GM21619 (cell line): ENCODE data around the gene SVEP1.
"Not testable (repeated sequence)": the region's sequence is repeated elsewhere in the genome, so short reads cannot be mapped to it uniquely, and the experiment has no call there.

Experiments used
- ATAC-seq: cut with Tn5 transposase; IDR thresholded peaks from one replicate; pipeline ENCODE4 v1.9.1; 2021; ENCODE audit not compliant: unreplicated experiment

The SVEP1 gene

DNA sequence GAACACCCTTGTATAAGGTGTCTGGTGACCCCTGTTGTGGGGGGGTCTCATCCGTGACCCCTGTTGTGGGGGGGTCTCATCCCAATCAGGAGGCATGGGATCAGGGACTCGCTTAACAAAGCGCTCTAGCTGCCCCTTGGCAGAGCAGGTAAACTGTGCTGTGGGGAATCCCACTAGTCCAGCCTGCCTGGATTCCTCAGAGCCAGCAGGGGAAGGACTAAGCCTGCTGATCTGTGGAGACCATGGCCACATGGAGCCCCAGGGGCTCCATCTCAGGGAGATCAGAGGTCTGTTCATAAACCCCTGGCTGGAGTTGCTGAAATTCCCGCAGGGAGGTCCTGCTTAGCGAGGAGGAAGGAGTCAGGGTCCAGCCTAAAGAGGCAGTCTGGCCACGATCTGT is 196.1 kb downstream of the SVEP1 start:
- ATAC-seq, result no peak

DNA sequence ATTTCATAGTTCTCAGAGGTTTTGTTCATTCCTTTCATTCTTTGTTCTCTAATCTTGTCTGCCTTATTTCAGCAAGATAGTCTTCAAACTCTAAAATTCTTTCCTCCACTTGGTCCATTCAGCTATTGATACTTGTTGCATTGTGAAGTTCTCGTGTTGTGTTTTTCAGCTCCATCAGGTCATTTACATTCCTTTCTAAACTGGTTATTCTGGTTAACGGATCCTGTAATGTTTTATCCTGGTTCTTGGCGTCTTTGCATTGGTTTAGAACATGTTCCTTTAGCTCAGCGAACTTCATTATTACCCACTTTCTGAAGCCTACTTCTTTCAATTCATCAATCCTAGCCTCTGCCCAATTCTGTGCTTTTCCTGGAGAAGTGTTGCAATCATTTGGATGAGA is 196.8 kb downstream of the SVEP1 start:
- no peak for ATAC-seq

DNA sequence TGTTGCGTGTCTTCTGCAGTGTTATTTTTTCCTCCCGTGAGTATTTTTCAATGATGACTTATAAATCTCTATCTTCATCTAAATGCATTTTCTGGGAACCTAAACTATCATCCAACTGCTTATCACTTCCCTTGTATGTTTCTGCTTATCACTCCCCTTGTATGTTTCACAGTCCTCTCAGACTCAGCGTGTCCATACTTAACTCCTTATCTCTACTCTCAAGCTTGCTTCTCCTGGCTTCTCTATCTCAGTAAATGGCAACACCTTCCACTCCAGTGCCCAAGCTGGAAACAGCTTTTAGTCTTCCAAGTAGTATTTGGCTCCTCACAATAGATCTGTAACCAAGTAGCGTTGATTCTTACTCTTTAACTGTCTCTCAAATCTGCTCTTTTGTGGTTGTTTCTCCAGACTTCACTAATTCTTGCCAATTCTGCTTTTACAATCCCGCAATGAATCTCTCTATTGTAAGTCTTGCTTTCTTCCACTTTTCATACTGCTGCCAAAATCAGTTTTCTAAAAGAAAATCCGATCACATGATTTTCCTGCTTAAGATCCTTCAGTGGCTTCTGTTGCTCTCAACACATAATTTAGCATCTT is 208.0 kb downstream of the SVEP1 start:
- ATAC-seq, result no peak

DNA sequence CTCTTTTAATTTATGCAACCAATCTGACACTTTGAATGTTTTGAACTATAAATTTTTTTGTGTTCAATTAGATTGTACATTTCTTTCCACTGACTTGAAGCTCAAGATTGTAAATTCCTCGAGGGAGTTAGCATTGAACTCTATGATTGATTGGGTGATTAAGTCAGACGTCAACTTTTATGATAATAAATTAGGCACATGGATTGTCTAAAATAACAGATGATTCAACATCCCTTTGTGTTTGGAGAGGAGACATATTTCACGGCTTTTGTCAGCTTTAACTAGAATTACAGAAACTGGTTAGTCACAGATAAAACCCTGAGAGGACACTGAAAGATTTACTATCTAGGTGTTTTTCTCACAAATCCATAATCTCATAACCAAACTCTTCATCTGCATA is 209.2 kb downstream of the SVEP1 start:
- no peak for ATAC-seq

DNA sequence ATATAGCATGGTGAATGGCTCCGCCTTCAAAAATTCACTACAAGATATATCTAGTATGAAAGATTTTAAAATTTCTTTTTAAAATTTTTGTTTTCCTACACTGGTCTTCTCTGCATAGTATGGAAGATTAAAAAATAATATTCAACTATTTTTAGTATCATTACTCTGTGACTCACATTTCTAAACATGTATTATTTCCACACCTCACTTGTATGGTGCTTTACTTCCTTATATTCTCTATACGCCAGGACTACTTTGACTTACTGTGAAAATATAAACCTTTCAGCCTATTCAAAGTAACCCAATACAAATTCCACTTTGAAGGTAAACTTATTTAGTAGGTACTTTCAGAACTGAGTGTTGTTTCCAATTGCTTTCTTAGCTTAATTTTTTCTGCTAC is 215.1 kb downstream of the SVEP1 start:
- ATAC-seq, result no peak

DNA sequence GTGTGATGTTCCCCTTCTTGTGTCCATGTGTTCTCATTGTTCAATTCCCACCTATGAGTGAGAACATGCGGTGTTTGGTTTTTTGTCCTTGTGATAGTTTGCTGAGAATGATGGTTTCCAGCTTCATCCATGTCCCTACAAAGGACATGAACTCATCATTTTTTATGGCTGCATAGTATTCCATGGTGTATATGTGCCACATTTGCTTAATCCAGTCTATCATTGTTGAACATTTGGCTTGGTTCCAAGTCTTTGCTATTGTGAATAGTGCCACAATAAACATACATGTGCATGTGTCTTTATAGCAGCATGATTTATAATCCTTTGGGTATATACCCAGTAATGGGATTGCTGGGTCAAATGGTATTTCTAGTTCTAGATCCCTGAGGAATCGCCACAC is 220.5 kb downstream of the SVEP1 start:
- ATAC-seq, result not testable (repeated sequence)

DNA sequence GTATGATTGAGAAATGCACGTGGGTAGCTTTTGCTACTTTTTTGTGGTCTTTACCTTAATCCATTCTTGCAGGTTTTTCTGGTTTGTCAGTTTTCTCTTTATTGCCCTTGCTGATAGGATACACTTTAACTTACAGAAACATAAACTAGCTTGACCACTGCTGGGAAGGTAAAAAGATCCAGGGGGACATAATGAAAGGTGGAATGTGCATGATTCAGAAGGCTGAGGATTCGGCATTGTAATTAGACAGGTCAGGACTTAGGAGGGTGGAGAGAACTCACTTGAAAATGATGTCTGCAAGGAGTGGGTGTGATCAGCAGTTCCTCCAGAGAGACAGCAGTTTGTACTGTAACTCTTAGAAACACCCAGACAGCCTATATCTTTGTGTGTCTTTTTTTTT is 222.0 kb downstream of the SVEP1 start:
- no peak for ATAC-seq

DNA sequence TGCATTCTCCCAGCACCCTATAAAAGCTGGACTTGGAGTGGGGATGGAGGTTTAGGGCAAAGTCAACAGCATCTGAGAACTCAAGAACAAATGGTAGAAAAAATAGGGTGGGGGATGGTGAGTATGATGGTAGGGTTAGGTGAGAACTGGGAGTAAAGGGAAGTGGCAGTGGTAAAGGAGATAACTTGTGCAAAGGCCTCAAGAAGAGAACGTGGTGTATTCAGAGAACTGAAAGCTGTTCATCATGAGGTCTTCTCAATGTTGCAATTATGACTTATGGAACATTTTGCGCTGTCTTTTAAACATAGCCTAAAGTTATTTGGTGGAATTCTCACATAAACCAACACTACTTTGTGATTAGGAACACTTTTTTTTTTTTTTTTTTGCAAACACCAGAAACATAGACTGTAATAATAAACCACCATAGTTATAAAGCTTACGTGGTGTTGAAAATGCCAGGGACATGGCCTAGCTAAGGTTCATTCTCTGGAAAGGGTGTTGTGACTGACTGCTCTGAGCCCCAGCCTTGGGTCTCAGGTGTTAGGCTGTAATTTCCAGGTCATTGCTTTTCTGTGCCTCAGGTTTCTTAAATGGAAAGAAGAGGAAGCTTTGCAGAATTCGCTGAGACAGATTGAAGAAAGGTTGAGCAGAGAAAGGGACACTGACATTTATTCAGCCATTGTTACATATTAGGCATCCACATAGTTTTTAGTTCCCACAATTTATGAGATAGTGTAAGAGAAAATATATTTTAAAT is 222.7 kb downstream of the SVEP1 start:
- no peak for ATAC-seq

DNA sequence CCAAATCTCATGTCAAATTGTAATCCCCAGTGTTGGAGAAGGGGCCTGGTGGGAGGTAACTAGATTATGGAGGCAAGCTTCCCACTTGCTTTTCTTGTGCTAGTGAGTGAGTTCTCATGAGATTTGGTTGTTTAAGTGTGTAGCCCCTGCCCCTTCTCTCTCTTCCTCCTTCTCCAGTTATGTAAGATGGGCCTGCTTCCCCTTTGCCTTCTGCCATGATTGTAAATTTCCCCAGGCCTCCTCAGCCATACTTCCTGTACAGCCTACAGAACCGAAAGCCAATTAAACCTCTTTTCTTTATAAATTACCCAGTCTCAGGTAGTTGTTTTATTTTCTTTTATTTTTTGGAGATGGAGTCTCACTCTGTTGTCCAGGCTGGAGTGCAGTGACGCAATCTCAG is 223.6 kb downstream of the SVEP1 start:
- no peak for ATAC-seq

DNA sequence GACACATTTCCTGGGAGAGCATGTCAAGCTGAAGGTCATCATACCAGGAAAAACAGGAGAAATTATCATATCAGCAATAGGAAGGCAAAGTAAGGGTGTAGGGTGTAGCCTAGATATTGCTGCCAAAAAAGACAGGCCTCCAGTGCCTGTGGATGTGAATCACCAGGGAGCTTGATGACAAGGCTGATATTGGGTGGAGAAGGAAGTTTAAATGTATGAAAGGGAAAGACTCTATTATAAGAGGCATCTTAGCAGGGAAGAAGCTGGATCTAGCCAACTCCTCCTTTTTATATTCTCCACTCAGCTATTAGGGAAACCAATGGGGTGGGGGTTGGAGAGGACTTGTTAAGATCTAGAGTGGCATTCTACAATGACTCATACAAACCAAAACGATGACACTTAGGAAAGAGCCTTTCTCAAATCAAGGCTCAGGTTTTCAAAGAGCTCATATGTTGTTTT is 228.5 kb downstream of the SVEP1 start:
- ATAC-seq, result no peak

DNA sequence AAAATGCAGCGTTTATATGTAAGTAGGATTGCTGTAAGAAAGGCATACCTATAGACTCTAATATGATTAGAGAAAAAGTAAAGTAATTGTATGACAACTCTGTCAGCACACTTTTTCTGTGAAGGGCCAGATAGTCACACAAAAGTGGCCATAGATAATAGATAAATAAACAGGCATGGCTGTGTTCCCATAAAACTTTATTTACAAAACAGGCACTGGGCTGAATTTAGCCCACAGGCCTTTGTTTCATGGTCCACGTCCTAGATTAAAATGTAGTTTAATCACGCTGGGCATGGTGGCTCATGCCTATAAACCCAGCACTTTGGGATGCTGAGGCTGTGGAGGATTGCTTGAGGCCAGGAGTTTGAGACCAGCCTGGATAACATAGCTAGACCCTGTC is 233.2 kb downstream of the SVEP1 start:
- no peak for ATAC-seq

DNA sequence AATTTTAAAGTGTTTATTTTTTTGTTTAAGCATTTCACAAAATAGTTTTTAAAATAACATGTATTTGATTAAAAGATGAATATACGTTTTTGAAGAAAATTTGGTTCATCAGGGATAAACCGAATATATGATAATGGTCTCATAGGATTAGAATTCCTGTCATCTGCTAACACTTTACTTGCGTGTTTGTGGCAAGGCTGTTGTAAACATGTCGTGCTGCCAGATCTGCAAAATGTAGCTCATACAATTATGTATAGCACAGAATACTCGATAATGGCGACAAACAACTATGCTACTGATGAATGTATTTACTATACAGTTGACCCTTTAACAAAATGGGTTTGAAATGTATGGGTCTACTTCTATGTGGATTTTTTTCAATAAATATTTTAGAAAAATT is 234.7 kb downstream of the SVEP1 start:
- ATAC-seq, result no peak

DNA sequence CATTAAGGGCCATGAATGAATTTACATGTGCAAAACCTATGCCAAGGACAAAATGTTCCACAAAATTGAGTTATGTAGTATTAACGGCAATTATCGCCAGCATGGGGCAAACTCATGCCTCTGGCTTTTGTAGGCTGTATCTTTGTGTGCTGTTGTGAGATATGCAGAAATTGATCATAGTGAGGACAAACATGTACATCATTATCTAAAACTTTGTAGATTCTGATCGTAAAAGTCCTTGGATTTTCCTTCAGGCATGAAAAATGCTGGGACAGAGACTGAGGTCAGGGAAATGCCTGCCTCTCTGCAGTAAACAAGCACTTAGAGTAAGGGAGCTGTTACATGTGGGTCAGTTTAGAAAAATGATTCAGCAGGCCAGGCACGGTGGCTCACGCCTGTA is 236.0 kb downstream of the SVEP1 start:
- ATAC-seq, result no peak

DNA sequence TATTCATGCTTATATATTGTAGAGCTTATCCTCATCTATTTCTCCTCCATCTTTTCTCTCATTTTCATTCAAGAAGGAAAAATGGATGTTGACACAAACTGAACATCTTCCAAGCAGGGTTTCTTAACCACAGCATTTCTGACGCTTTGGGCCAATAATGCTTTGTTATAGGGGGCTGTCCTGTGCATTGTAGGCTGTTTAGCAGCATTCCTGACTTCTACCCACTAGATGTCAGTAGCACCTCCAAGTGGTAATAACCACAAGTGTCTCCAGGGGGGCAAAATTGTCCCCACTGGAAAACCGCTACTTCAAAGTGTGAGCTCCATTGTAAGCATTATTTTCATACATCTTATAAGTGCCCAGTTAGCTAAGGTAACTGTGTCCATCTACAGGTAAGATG is 239.2 kb downstream of the SVEP1 start:
- ATAC-seq, result no peak

DNA sequence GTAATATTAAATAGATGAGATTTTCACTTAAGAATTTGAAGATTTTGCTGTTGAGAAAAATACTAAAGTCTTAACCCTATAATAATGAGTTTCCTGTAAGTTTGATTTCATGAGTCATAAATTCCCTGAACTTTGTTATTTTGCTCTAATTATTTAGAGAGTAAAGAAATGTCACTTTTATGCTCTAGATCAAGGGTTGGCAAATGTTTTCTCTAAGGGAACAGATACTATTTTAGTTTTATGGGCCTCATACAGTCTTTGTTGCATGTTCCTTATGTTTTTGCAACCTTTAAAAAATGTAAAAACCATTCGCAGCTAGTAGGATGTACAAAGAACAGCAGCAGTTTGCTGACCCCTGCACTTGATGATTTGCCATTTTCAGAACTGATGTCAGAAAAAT is 241.4 kb downstream of the SVEP1 start:
- no peak for ATAC-seq

DNA sequence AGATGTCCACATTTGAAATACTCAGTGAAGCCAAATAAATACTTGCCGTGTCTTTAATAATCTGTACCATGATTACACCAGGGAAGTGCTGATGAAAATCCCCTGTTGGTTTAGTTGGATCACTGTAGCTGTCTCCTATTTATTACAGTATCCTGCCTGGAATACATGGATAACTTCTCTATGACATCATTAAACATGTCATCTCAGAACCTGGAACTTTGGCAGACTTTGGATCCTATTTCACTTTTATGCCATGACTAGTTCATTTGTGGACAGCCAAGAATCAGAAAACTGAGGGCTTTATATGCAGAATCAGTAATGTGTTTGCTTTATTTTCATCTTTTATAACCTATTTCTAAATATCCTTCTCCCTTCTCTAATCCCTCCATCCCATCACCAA is 241.8 kb downstream of the SVEP1 start, which contains the start of gene TXNDC8:
TXNDC8 (minus strand) TSS at position 137 of the 400 bp plus-strand sequence.
- ATAC-seq, result no peak

DNA sequence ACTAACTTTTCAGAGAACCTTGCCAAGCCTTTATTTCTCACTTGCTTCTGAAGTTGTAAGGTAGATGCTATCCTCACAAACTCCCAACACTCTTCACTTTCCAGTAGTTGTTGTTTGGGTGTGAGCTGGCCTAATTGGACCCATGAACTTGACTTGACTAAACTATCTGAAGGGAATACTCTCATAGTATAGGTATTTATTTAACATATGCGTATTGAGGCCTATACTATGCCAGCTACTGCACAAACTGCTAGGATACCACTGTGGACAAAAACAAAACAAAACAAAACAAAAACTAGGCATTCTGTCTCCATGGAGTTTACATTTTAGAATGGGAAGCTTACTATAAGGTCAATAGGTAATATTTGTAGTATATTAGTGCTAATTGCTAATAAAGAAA is 243.2 kb downstream of the SVEP1 start:
- no peak for ATAC-seq

DNA sequence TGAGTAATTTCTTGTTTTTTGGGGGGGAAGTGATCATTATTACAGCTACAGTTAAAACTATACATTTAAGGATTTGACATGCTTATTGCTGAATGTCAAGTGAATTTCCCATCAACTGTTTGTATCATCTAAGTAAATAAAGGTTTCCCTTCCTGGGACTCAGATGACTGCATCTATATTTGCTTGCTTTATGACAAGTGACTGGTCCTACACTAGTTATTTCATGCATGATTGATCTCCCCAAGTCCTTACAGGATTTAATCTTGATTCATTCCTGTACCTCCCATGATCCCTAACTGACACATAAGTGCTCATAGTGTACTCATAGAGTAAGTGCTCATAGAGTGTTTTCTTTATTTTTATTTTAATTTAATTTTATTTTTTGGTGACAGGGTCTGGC is 244.7 kb downstream of the SVEP1 start:
- ATAC-seq, result peak; percentile 21

DNA sequence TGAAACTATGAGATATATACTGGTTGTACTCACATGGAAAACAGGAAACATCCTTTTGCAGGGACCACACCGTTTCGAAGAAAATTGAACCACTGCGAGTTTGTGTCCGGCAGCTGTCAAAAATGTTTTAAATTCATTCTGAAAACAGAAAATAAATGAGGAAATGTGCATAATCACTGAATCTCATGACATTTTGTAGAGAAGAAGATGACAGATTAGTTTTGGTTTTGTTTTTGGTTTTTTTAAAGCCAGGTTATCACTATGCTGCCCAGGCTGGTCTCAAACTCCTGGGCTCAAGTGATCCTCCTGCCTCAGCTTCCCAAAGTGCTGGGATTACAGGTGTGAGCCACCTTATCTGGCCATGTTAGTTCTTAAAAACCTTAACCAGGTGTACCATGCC is 245.4 kb downstream of the SVEP1 start:
- peak; percentile 73 for ATAC-seq

DNA sequence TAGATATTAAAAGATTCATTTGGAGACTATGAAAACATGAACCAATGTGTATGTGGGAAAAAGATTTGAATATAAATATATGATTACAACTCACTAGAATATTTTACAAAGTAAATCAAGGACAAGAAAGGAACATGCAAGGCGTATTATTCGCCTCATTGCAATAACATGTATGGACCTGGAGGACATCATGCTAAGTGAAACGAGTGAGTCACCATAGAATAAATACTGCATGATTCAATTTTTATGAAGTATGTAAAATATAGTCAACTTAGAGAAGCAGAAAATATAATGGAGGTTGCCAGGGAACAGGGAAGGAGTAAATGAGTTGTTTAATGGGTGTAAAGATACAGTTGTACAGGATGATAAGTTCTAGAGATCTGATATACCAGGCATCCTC is 246.8 kb downstream of the SVEP1 start:
- ATAC-seq, result no peak

DNA sequence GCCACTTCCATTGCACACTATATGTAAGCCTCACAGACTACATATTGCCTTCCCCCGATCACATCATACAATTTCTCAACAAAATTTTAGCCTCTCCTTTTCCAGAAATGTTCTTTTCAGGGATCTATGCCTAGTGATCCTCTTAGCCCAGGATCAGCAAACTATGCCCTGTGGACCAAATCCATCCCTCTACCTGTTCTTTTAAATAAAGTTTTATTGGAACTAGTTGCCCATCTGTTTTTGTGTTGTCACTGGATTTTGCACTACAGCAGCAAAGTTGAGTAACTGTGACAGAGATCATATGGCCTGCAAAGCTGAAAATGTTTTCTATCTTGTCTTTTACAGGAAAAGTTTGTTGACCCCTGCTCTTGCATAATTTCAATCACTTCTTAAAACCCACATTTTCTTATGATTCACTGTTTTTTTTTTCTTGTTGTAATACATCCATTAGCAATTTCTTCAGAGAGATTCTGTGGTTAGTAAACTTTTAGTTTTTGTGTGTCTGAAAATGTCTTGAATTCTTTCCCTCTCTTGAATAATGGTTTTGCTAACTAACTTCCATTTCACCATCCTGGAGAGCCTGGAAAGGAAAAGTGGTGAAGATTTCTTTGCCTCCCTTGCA is 248.9 kb downstream of the SVEP1 start:
- ATAC-seq, result no peak

DNA sequence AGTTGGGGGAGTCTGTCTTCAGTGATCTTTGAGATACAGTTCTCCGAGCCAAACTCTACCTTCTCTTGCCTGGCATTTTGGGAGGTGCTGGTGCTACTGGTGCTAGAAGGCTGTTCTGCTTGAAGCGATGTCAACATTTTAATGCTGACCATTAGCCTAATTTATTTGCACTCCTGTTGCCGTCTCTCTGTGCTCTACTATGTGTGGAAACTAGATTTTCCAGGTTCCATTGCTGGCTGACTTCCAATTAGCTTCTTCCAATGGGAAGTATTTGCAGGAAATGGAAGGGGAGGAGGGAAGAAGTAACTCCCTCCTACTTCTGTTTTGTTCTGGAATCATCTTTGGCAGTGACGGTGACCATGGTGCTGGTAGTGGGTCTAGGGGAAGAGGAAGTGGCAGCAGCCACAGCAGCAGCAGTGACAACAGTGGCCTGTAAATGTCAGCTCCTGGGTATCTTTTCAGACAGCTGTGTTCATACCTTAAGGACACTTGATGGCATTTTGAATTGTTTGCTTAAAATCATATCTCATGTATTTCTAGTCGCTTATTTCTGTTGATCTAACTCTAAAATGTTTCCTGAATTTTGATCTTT is 249.8 kb downstream of the SVEP1 start:
- ATAC-seq, result no peak
